KMS-11 (cell line): ENCODE measurements around the gene AFF3.

ENCODE experiments used
- H2AFZ ChIP-seq: fragments of 200-600 bp; sonication (generic); 2 replicates; pipeline ENCODE4 v1.6.1; 2016; ENCODE audit warnings: antibody characterized with exemption, mixed run types, low read depth
- H3K27ac ChIP-seq: fragments of 200-600 bp; sonication (generic); 2 replicates; pipeline ENCODE4 v1.6.1; 2016; ENCODE audit warnings: mild to moderate bottlenecking, mixed run types
- H3K27me3 ChIP-seq: fragments of 200-600 bp; sonication (generic); 2 replicates; pipeline ENCODE4 v1.6.1; 2017; ENCODE audit warnings: mild to moderate bottlenecking, low read depth, mixed run types, moderate library complexity; ENCODE audit not compliant: insufficient read depth
- H3K36me3 ChIP-seq: fragments of 200-600 bp; sonication (generic); 2 replicates; pipeline ENCODE4 v1.6.1; 2017; ENCODE audit warnings: mild to moderate bottlenecking, mixed run types; ENCODE audit not compliant: insufficient read depth
- H3K4me1 ChIP-seq: fragments of 200-600 bp; sonication (generic); 2 replicates; pipeline ENCODE4 v1.6.1; 2016; ENCODE audit warnings: mild to moderate bottlenecking, low read depth, mixed run types; ENCODE audit not compliant: poor library complexity, severe bottlenecking
- H3K4me2 ChIP-seq: fragments of 200-600 bp; sonication (generic); 2 replicates; pipeline ENCODE4 v1.7.0; 2016; ENCODE audit warnings: mild to moderate bottlenecking, mixed run types
- H3K4me3 ChIP-seq: fragments of 200-600 bp; sonication (generic); IDR thresholded peaks from 2 replicates; pipeline ENCODE4 v1.6.1; 2017; ENCODE audit warnings: low read depth, low read length, mixed read lengths; ENCODE audit not compliant: insufficient read depth
- H3K79me2 ChIP-seq: fragments of 200-600 bp; sonication (generic); 2 replicates; pipeline ENCODE4 v1.6.1; 2016; ENCODE audit warnings: low read depth, mixed run types; ENCODE audit not compliant: insufficient read depth
- H3K9ac ChIP-seq: fragments of 200-600 bp; sonication (generic); 2 replicates; pipeline ENCODE4 v1.6.1; 2016; ENCODE audit warnings: mild to moderate bottlenecking, mixed run types
- H4K20me1 ChIP-seq: fragments of 200-600 bp; sonication (generic); 2 replicates; pipeline ENCODE4 v1.6.1; 2016; ENCODE audit warnings: mild to moderate bottlenecking, mixed run types; ENCODE audit not compliant: insufficient read depth
- CTCF ChIP-seq: fragments of 200-600 bp; sonication (generic); conservative IDR thresholded peaks from 2 replicates; pipeline ENCODE4 v1.6.1; 2017; ENCODE audit warnings: low read depth, mild to moderate bottlenecking, antibody characterized with exemption, low read length, moderate library complexity, mixed read lengths

Gene AFF3

GRCh38 chr2:99643787-99644418 lies 498.5 kb downstream of the AFF3 start:
- no peak for TF ChIP-seq CTCF
- Histone ChIP-seq H4K20me1 (no peaks in the 10 kb centered on the region), H3K79me2 (no peaks in the 10 kb centered on the region), H3K36me3 (no peaks in the 10 kb centered on the region), H3K27me3 (no peaks in the 10 kb centered on the region), H3K9ac (no peak overlapping the region), H3K4me1 (no peaks in the 10 kb centered on the region), H3K4me2 (no peak overlapping the region), H2AFZ (no peak overlapping the region), H3K4me3 (no peak overlapping the region), H3K27ac (no peak overlapping the region)

GRCh38 chr2:99641999-99642398 lies 500.4 kb downstream of the AFF3 start:
- no peaks in the 10 kb centered on the region for H3K4me1 ChIP-seq
- no peak overlapping the region for H3K27ac ChIP-seq
- H3K4me3 ChIP-seq: no peak overlapping the region
- H3K79me2 ChIP-seq: no peaks in the 10 kb centered on the region
- H2AFZ ChIP-seq: no peak overlapping the region
- H3K9ac ChIP-seq: no peak overlapping the region
- H3K4me2 ChIP-seq: no peak overlapping the region
- no peaks in the 10 kb centered on the region for H4K20me1 ChIP-seq
- no peak for TF ChIP-seq CTCF
- no peaks in the 10 kb centered on the region for H3K27me3 ChIP-seq
- H3K36me3 ChIP-seq: no peaks in the 10 kb centered on the region

- no peak for TF ChIP-seq CTCF
- Histone ChIP-seq H3K4me1 (no peaks in the 10 kb centered on the region), H3K9ac (no peak overlapping the region), H2AFZ (no peak overlapping the region), H3K4me2 (no peak overlapping the region), H3K36me3 (no peaks in the 10 kb centered on the region), H3K79me2 (no peaks in the 10 kb centered on the region), H3K27ac (no peak overlapping the region), H4K20me1 (no peaks in the 10 kb centered on the region), H3K27me3 (no peaks in the 10 kb centered on the region), H3K4me3 (no peak overlapping the region)
Observed at GRCh38 chr2:99640635-99641151, 501.7 kb downstream of the AFF3 start.

GRCh38 chr2:99638791-99639190 lies 503.6 kb downstream of the AFF3 start:
- H3K4me2 ChIP-seq: no peak overlapping the region

More at GRCh38 chr2:99638791-99639190, 503.6 kb downstream of the AFF3 start:
- H4K20me1 ChIP-seq: no peaks in the 10 kb centered on the region
- no peaks in the 10 kb centered on the region for H3K4me1 ChIP-seq
- H3K4me3 ChIP-seq: no peak overlapping the region
- no peak overlapping the region for H3K9ac ChIP-seq
- TF ChIP-seq CTCF: no peak
- no peak overlapping the region for H3K27ac ChIP-seq
- H2AFZ ChIP-seq: no peak overlapping the region
- no peaks in the 10 kb centered on the region for H3K36me3 ChIP-seq
- no peaks in the 10 kb centered on the region for H3K27me3 ChIP-seq
- H3K79me2 ChIP-seq: no peaks in the 10 kb centered on the region
